ENCODE data around the gene BAAT.

DNA sequence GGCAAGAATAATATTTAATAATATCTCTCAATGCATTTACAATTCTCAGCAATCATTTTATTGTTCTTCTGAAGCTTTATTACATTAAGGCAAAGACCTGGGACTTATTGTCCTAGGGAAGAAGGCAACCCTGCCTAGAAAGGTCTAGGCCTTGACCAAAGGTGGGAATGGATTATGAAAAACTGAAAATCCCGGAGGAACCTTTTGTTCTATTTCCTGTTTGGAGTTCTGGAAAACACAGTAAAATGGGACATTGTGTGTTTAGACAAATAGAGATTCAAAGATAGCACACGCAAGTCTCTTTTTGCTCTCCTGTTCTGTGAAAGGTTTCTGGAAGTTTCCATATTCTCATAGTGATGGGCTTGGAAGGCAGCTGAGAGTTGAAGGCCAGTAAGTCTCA, 31.1 kb downstream of the BAAT start:
- TF ChIP-seq, protein P1, sequence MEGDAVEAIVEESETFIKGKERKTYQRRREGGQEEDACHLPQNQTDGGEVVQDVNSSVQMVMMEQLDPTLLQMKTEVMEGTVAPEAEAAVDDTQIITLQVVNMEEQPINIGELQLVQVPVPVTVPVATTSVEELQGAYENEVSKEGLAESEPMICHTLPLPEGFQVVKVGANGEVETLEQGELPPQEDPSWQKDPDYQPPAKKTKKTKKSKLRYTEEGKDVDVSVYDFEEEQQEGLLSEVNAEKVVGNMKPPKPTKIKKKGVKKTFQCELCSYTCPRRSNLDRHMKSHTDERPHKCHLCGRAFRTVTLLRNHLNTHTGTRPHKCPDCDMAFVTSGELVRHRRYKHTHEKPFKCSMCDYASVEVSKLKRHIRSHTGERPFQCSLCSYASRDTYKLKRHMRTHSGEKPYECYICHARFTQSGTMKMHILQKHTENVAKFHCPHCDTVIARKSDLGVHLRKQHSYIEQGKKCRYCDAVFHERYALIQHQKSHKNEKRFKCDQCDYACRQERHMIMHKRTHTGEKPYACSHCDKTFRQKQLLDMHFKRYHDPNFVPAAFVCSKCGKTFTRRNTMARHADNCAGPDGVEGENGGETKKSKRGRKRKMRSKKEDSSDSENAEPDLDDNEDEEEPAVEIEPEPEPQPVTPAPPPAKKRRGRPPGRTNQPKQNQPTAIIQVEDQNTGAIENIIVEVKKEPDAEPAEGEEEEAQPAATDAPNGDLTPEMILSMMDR (IDR thresholded peaks at IDR 0.05), result no peak
- TF ChIP-seq POLR2AphosphoS5 (IDR thresholded peaks at IDR 0.05), result no peak
